K562 (cell line): ENCODE results near the gene GCDH. TPM values are rescaled to one million over a fixed set of nuclear protein-coding genes. Genes with fewer than 3 reads are reported as not detected.

Experiments used
- BMI1 ChIP-seq: fragments of 150-350 bp; IDR thresholded peaks from 2 replicates; pipeline ENCODE4 v1.6.1; 2014; ENCODE audit warnings: low read length
- BRD4 ChIP-seq: fragments of 200-600 bp; sonication (generic); IDR thresholded peaks from 2 replicates; pipeline ENCODE4 v1.6.1; 2017; ENCODE audit warnings: inconsistent platforms
- BRD9 ChIP-seq: fragments of 450-650 bp; IDR thresholded peaks from 2 replicates; pipeline ENCODE4 v1.6.1; 2018; ENCODE audit warnings: low read depth; ENCODE audit not compliant: partially characterized antibody
- DEAF1 ChIP-seq: fragments of 450-650 bp; formaldehyde crosslinking; IDR thresholded peaks from 2 replicates; pipeline ENCODE4 v1.4.0; 2020; ENCODE audit warnings: mild to moderate bottlenecking, moderate library complexity
- DPF2 ChIP-seq: fragments of 450-650 bp; IDR thresholded peaks from 2 replicates; pipeline ENCODE4 v1.6.1; 2016
- E2F1 ChIP-seq: sonication (generic); formaldehyde crosslinking; IDR thresholded peaks from 2 replicates; pipeline ENCODE4 v1.8.1; 2023; ENCODE audit warnings: mild to moderate bottlenecking, missing genetic modification reagents, moderate library complexity
- EP300 ChIP-seq: IDR thresholded peaks from 2 replicates; pipeline ENCODE4 v1.6.1; 2012; ENCODE audit warnings: low read length, improper control_type of control experiment
- EP400 ChIP-seq: fragments of 450-650 bp; IDR thresholded peaks from 2 replicates; pipeline ENCODE4 v1.6.1; 2017; ENCODE audit warnings: antibody characterized with exemption, mild to moderate bottlenecking, moderate library complexity
- ETS1 ChIP-seq: conservative IDR thresholded peaks from 2 replicates; pipeline ENCODE4 v1.6.1; 2011; ENCODE audit warnings: low read depth, mild to moderate bottlenecking, low read length; ENCODE audit not compliant: control insufficient read depth
- MNT ChIP-seq, 2 experiments: fragments of 450-650 bp; conservative IDR thresholded peaks; 2 replicates each; pipeline ENCODE4 v1.6.1; 2017; ENCODE audit warnings: mild to moderate bottlenecking in 2 of 2, moderate library complexity in 2 of 2
- MYNN ChIP-seq, 2 experiments: sonication (generic); formaldehyde crosslinking in 1 of 2; IDR thresholded peaks; 2 replicates each; pipeline versions ENCODE4 v1.5.0 to v1.6.1; 2016 to 2020; ENCODE audit warnings: antibody characterized with exemption in 1 of 2, missing genetic modification reagents in 1 of 2
- PCBP1 ChIP-seq: fragments of 200-400 bp; formaldehyde crosslinking; IDR thresholded peaks from 2 replicates; pipeline ENCODE4 v1.6.1; 2018; ENCODE audit warnings: mild to moderate bottlenecking, low read depth, low read length; ENCODE audit not compliant: poor library complexity, severe bottlenecking
- POLR2AphosphoS2 ChIP-seq: IDR thresholded peaks from 2 replicates; pipeline ENCODE4 v1.6.1; 2012; ENCODE audit warnings: low read length, improper control_type of control experiment
- RUNX1 ChIP-seq: sonication (generic); IDR thresholded peaks from 2 replicates; pipeline ENCODE4 v1.6.1; 2016; ENCODE audit warnings: antibody characterized with exemption, low read depth
- TBP ChIP-seq: optimal IDR thresholded peaks from 2 replicates; pipeline ENCODE3; 2011; ENCODE audit warnings: low read depth, low read length, improper control_type of control experiment
- TCF7 ChIP-seq: sonication (generic); IDR thresholded peaks from 2 replicates; pipeline ENCODE4 v1.6.1; 2016; ENCODE audit warnings: antibody characterized with exemption, borderline replicate concordance
- TEAD1 ChIP-seq, 2 experiments: fragments of 450-650 bp in 1 of 2; sonication (generic) in 1 of 2; formaldehyde crosslinking; IDR thresholded peaks; 2 replicates each; pipeline versions ENCODE4 v1.4.0 to v1.8.0; 2020 to 2022; ENCODE audit warnings: mild to moderate bottlenecking in 2 of 2, missing genetic modification reagents in 1 of 2
- ZBTB34 ChIP-seq: fragments of 250-450 bp; sonication (Bioruptor Pico); IDR thresholded peaks from 2 replicates; pipeline ENCODE4 v1.8.0; 2021; ENCODE audit warnings: mild to moderate bottlenecking, moderate library complexity
- ZFX ChIP-seq: sonication (generic); formaldehyde crosslinking; IDR thresholded peaks from 2 replicates; pipeline ENCODE4 v1.8.0; 2022; ENCODE audit warnings: mild to moderate bottlenecking, missing genetic modification reagents, moderate library complexity
- ZKSCAN1 ChIP-seq: fragments of 150-350 bp; IDR thresholded peaks from 2 replicates; pipeline ENCODE4 v1.6.1; 2016; ENCODE audit warnings: low read depth, low read length
- ZKSCAN8 ChIP-seq: fragments of 200-800 bp; sonication (Bioruptor generic); IDR thresholded peaks from 2 replicates; pipeline ENCODE4 v1.6.1; 2016; ENCODE audit warnings: missing genetic modification characterization, missing compliant biosample characterization
- ZNF384 ChIP-seq: IDR thresholded peaks from 2 replicates; pipeline ENCODE4 v1.6.1; 2012; ENCODE audit warnings: low read depth, low read length, improper control_type of control experiment
- polyA plus RNA-seq, 8 experiments: library from polyadenylated mRNA; depleted of rRNA in 4 of 8; stranded (reverse) in 5 of 8; unstranded in 3 of 8; fragments of >200 nt; fragmentation: Nextera tagmentation in 2 of 8; fragmentation: Illumina TruSeq in 1 of 8; extraction: Ambion mirVana in 2 of 8; extraction: Trizol in 1 of 8; gene quantifications; 2 replicates each; pipeline versions ENCODE4 v1.2.1 to v1.2.3, GENCODE V29; 2011 to 2014; ENCODE audit warnings: inconsistent platforms in 1 of 8, missing spikeins in 1 of 8
- total RNA-seq, 7 experiments: library from RNA; depleted of rRNA in 6 of 7; stranded (reverse); fragments of >200 nt in 6 of 7; fragmentation: Illumina TruSeq in 2 of 7; extraction: Trizol in 2 of 7; gene quantifications; 2 replicates each; pipeline versions ENCODE4 v1.2.1 to v1.2.3, GENCODE V29; 2011 to 2021; ENCODE audit warnings: low replicate concordance in 1 of 7

Gene GCDH
- total and polyA plus RNA-seq, 9 of the 15 experiments (the other 6 are each of a cell fraction or from before 2014, with no cell fraction given) = 2.9 to 50.8 (median 19.1) TPM

- TF ChIP-seq ETS1 (no peak), ZKSCAN1 (peak; percentile 38; the same call in 1 of the 2 replicates), PCBP1 (no peak), ZBTB34 (CRISPR knock-in tag) (no peak), BMI1 (no peak), ZNF384 (peak; percentile 51; the same call in 1 of the 2 replicates), BRD9 (no peak), EP400 (peak; percentile 88), POLR2AphosphoS2 (no peak; the same call in 1 of the 2 replicates), MNT (conservative IDR thresholded peaks at IDR 0.05) (peak; percentile 77 to 82), DEAF1 (no peak), TCF7 (0 out of 2 replicates have a peak, but pooled peaks have one; percentile 40), BRD4 (no peak), RUNX1 (0 out of 2 replicates have a peak, but pooled peaks have one; percentile 43), DPF2 (peak; percentile 73; the same call in 1 of the 2 replicates), TEAD1 (CRISPR knock-in tag; IDR thresholded peaks at IDR 0.05) (peak in 1 of 2 experiments; percentile 77; a peak in 1 of 4 replicates), ZKSCAN8 (CRISPR knock-in tag) (no peak), MYNN (IDR thresholded peaks at IDR 0.05) (peak; percentile 85), MYNN (CRISPR knock-in tag; IDR thresholded peaks at IDR 0.05) (no peak), ZFX (peak; percentile 92), EP300 (0 out of 2 replicates have a peak, but pooled peaks have one; percentile 34), E2F1 (CRISPR knock-in tag) (peak; percentile 26; the same call in 1 of the 2 replicates), TBP (peak; percentile 45)
Observed at GRCh38 chr19:12881172-12881808, 9.7 kb upstream of the GCDH start, which contains the start of gene DNASE2 (continued).
